ENCODE results near the gene KPNA6. TPM values are rescaled to one million over a fixed set of nuclear protein-coding genes. Genes with fewer than 3 reads are reported as not detected.
A peak's percentile ranks its signal among the peaks of the same experiment; 100 is the strongest.

The KPNA6 gene
- total and polyA plus RNA-seq, 2 donors (not counting 3 experiments of a cell fraction or from before 2014, with no cell fraction given), result 22.1 to 85.6 TPM

- peaks cover 3 to 7% of the 10 kb centered on the region in 2 experiments for H3K36me3 ChIP-seq (ENCODE audit: control insufficient read depth in 2 of 2, extremely low read depth in 1 of 2, insufficient read depth in 2 of 2, low read length in 2 of 2)
- H3K4me1 ChIP-seq (ENCODE audit: control insufficient read depth, extremely low read depth, insufficient read depth, low read length), result peaks cover 22% of the 10 kb centered on the region
- no peaks in the 10 kb centered on the region for H4K20me1 ChIP-seq (replicated peaks; ENCODE audit: control insufficient read depth, extremely low read depth, insufficient read depth, low read length)
- TSS peak; percentile 87 for BruUV-seq (replicated peaks)
- H3K79me2 ChIP-seq (ENCODE audit: control insufficient read depth, insufficient read depth, low read length), result peaks cover 34% of the 10 kb centered on the region
- H3K4me3 ChIP-seq (replicated peaks in 1 of 3; ENCODE audit: insufficient read depth in 1 of 3, low read depth in 1 of 3, low read length in 3 of 3), result peak overlapping the region in 2 of 3 experiments; percentile 53 to 90
- dilution Hi-C loops (cut with MboI; ENCODE audit: extremely low pct_ligation_motif_present, low sequenced_read_pairs), result no loop called here
- no peak for TF ChIP-seq EZH2 (IDR thresholded peaks at IDR 0.05; ENCODE audit: borderline replicate concordance, low read depth, low read length, severe bottlenecking)
- CTCF ChIA-PET, result interaction anchor here (0.5 to 2.3 kb wide), 5 partner anchors 14 to 137 kb away, joined by 3 to 13 read pairs (median 3); partner anchors contain the start of gene KPNA6
- no peaks in the 10 kb centered on the region for H3K9me3 ChIP-seq (replicated peaks; ENCODE audit: control insufficient read depth, insufficient read depth, low read length)
- H3K27me3 ChIP-seq (ENCODE audit: control insufficient read depth in 2 of 2, insufficient read depth in 2 of 2, low read length in 2 of 2), result no peaks in the 10 kb centered on the region
- DNase-seq (ENCODE audit: low read depth, low spot score) (no peak), FAIRE-seq (no peak)
- peak overlapping the region; percentile 83 for H2AFZ ChIP-seq (ENCODE audit: low read depth, low read length)
- no peaks in the 10 kb centered on the region for H3K9me1 ChIP-seq (replicated peaks; ENCODE audit: control insufficient read depth, extremely low read depth, insufficient read depth, low read length)
- intact Hi-C loops (cut with micrococcal nuclease), result loop anchor here (2.0 kb wide), 2 partner anchors 62 to 70 kb away; partner anchors contain the start of gene KPNA6
- H3K9ac ChIP-seq (replicated peaks; ENCODE audit: extremely low read depth, insufficient read depth, low read length), result peak overlapping the region; percentile 95
- H3K4me2 ChIP-seq (ENCODE audit: insufficient read depth, low read length), result peak overlapping the region; percentile 57
- POLR2A ChIA-PET, result interaction anchor here (0.6 to 2.5 kb wide), 4 partner anchors 71 to 166 kb away, joined by 3 to 9 read pairs (median 6); partner anchors contain the start of genes KHDRBS1, KPNA6, MARCKSL1 and TMEM39B
- peak overlapping the region; percentile 88 for H3K27ac ChIP-seq (ENCODE audit: insufficient read depth, low read depth, low read length)
Observed at GRCh38 chr1:32179193-32179442, 71.3 kb downstream of the KPNA6 start.

GRCh38 chr1:32179443-32180185 is 71.8 kb downstream of the KPNA6 start, which contains the start of gene TXLNA:
TSS of gene TXLNA (plus strand) at chr1:32179675. CDS start at chr1:32180346, 671 bp downstream.
- ChIA-PET POLR2A (interaction anchor here (0.6 to 2.5 kb wide), 8 partner anchors 15 to 197 kb away, joined by 3 to 9 read pairs (median 4); partner anchors contain the start of genes CCDC28B, KHDRBS1, KPNA6 and MARCKSL1), CTCF (interaction anchor here (0.5 to 2.3 kb wide), 6 partner anchors 14 to 136 kb away, joined by 3 to 13 read pairs (median 3); partner anchors contain the start of gene KPNA6)
- peaks cover 39% of the 10 kb centered on the region for H3K79me2 ChIP-seq (ENCODE audit: control insufficient read depth, insufficient read depth, low read length)
- no peaks in the 10 kb centered on the region for H3K27me3 ChIP-seq (ENCODE audit: control insufficient read depth in 2 of 2, insufficient read depth in 2 of 2, low read length in 2 of 2)
- no peaks in the 10 kb centered on the region for H3K9me3 ChIP-seq (replicated peaks; ENCODE audit: control insufficient read depth, insufficient read depth, low read length)
- peak within 1 kb of the TSS; percentile 53 to 90 (median 89) for H3K4me3 ChIP-seq (replicated peaks in 1 of 3; ENCODE audit: insufficient read depth in 1 of 3, low read depth in 1 of 3, low read length in 3 of 3)
- H3K9ac ChIP-seq (replicated peaks; ENCODE audit: extremely low read depth, insufficient read depth, low read length), result peak within 1 kb of the TSS; percentile 95
- intact Hi-C loops (cut with micrococcal nuclease), result loop anchor here (1.0 to 2.0 kb wide), 4 partner anchors 21 to 107 kb away; partner anchors contain the start of genes CCDC28B, KPNA6 and TMEM39B
- H2AFZ ChIP-seq (ENCODE audit: low read depth, low read length), result peak within 1 kb of the TSS; percentile 83
- TF ChIP-seq POLR2AphosphoS5 (IDR thresholded peaks at IDR 0.05; ENCODE audit: insufficient read depth, low read depth, low read length), result peak; percentile 51
- TF ChIP-seq POLR2A (IDR thresholded peaks at IDR 0.05; ENCODE audit: low read depth, low read length), result peak; percentile 78
- no peak for TF ChIP-seq MAX (IDR thresholded peaks at IDR 0.05; ENCODE audit: insufficient read depth, insufficient read length)
- peak in 1 of 2 donors; percentile 29 for TF ChIP-seq CTCF (IDR thresholded peaks at IDR 0.05; ENCODE audit: extremely low read depth in 1 of 2, insufficient read depth in 1 of 2, low read depth in 1 of 2, low read length in 2 of 2)
- DNase-seq (ENCODE audit: low read depth, low spot score), result peak; percentile 94
- no TSS peak for BruUV-seq (replicated peaks)
- no peaks in the 10 kb centered on the region for H4K20me1 ChIP-seq (replicated peaks; ENCODE audit: control insufficient read depth, extremely low read depth, insufficient read depth, low read length)
- H3K36me3 ChIP-seq (ENCODE audit: control insufficient read depth in 2 of 2, extremely low read depth in 1 of 2, insufficient read depth in 2 of 2, low read length in 2 of 2), result peaks cover 5 to 12% of the 10 kb centered on the region in 2 experiments
- peak within 1 kb of the TSS; percentile 88 for H3K27ac ChIP-seq (ENCODE audit: insufficient read depth, low read depth, low read length)
- H3K4me1 ChIP-seq (ENCODE audit: control insufficient read depth, extremely low read depth, insufficient read depth, low read length), result peaks cover 22% of the 10 kb centered on the region
- dilution Hi-C loops (cut with MboI; ENCODE audit: extremely low pct_ligation_motif_present, low sequenced_read_pairs), result no loop called here
- FAIRE-seq, result peak; percentile 89
- peak within 1 kb of the TSS; percentile 96 for H3K4me2 ChIP-seq (ENCODE audit: insufficient read depth, low read length)
- no peaks in the 10 kb centered on the region for H3K9me1 ChIP-seq (replicated peaks; ENCODE audit: control insufficient read depth, extremely low read depth, insufficient read depth, low read length)

All from endothelial cell of umbilical vein (primary cell).